ENCODE data around the gene LRRC1.

DNA sequence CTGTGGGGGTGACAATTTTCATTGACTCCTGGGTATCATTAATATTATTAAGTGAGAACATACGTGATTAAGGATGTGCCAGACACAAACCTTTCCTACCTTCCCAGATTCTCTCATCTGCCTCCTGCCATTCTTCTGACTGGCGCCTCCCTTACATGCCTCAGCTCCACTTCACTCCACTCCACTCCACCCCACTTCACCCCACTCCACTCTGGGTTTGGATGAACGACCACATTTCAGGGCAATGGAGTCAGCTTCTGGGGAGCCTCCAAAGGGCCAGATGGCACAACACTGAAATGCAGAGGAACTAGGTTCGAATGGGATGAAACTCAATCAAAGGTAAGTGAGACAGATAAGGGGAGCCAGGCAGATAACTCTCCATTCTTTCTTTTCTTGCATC, 40.5 kb upstream of the LRRC1 start:
- TF ChIP-seq, protein P1, sequence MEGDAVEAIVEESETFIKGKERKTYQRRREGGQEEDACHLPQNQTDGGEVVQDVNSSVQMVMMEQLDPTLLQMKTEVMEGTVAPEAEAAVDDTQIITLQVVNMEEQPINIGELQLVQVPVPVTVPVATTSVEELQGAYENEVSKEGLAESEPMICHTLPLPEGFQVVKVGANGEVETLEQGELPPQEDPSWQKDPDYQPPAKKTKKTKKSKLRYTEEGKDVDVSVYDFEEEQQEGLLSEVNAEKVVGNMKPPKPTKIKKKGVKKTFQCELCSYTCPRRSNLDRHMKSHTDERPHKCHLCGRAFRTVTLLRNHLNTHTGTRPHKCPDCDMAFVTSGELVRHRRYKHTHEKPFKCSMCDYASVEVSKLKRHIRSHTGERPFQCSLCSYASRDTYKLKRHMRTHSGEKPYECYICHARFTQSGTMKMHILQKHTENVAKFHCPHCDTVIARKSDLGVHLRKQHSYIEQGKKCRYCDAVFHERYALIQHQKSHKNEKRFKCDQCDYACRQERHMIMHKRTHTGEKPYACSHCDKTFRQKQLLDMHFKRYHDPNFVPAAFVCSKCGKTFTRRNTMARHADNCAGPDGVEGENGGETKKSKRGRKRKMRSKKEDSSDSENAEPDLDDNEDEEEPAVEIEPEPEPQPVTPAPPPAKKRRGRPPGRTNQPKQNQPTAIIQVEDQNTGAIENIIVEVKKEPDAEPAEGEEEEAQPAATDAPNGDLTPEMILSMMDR (IDR thresholded peaks at IDR 0.05): no peak
- no peak for TF ChIP-seq EZH2 (IDR thresholded peaks at IDR 0.05; ENCODE audit: borderline replicate concordance, insufficient read depth, low read depth, low read length, poor library complexity, severe bottlenecking)
